ENCODE results near the gene WDR17.

Gene WDR17

GRCh38 chr4:176090115-176090514 lies 24.5 kb downstream of the WDR17 start:
- H3K9ac ChIP-seq (ENCODE audit: low read length) = no peak overlapping the region
- H3K27ac ChIP-seq (ENCODE audit: low read depth, low read length) = no peak overlapping the region
- H3K27me3 ChIP-seq (ENCODE audit: control insufficient read depth, insufficient read depth, low read length) = no peaks in the 10 kb centered on the region
- H3K4me1 ChIP-seq (ENCODE audit: control insufficient read depth, insufficient read depth, low read length) = no peaks in the 10 kb centered on the region
- H3K36me3 ChIP-seq (ENCODE audit: control insufficient read depth, insufficient read depth, low read length) = no peaks in the 10 kb centered on the region
- H3K4me3 ChIP-seq (ENCODE audit: low read depth, low read length) = no peak overlapping the region
- peaks cover 15% of the 10 kb centered on the region for H3K9me3 ChIP-seq (ENCODE audit: control insufficient read depth, insufficient read depth, low read depth, low read length)

DNA sequence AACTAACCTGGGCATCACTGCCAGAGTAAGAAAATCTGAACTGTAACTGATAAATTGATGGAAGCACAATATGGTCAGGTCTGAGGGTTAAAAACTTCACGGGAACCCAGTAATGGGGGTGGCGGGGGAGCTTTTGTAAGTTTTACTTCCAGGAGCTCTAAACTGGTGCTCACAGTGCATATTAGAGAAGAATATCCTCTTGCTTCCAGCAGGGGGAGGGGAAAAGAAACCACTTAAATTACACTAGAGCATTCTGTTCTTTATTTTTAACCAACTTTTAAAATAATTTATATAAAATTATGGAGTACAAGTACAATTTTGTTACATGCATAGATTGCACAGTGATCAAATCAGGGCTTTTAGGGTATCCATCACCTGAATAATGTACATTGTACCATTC lies 33.7 kb downstream of the WDR17 start:
- H3K27me3 ChIP-seq (ENCODE audit: control insufficient read depth, insufficient read depth, low read length) = no peaks in the 10 kb centered on the region
- H3K36me3 ChIP-seq (ENCODE audit: control insufficient read depth, insufficient read depth, low read length) = no peaks in the 10 kb centered on the region
- no peaks in the 10 kb centered on the region for H3K4me1 ChIP-seq (ENCODE audit: control insufficient read depth, insufficient read depth, low read length)
- no peaks in the 10 kb centered on the region for H3K9me3 ChIP-seq (ENCODE audit: control insufficient read depth, insufficient read depth, low read depth, low read length)
- no peak overlapping the region for H3K27ac ChIP-seq (ENCODE audit: low read depth, low read length)
- no peak overlapping the region for H3K4me3 ChIP-seq (ENCODE audit: low read depth, low read length)
- H3K9ac ChIP-seq (ENCODE audit: low read length) = no peak overlapping the region

- Histone ChIP-seq H3K9ac (ENCODE audit: low read length) (no peak overlapping the region), H3K4me3 (ENCODE audit: low read depth, low read length) (no peak overlapping the region), H3K27ac (ENCODE audit: low read depth, low read length) (no peak overlapping the region), H3K27me3 (ENCODE audit: control insufficient read depth, insufficient read depth, low read length) (no peaks in the 10 kb centered on the region), H3K4me1 (ENCODE audit: control insufficient read depth, insufficient read depth, low read length) (no peaks in the 10 kb centered on the region), H3K36me3 (ENCODE audit: control insufficient read depth, insufficient read depth, low read length) (no peaks in the 10 kb centered on the region), H3K9me3 (ENCODE audit: control insufficient read depth, insufficient read depth, low read depth, low read length) (no peaks in the 10 kb centered on the region)
Observed at GRCh38 chr4:176102414-176103063, 36.9 kb downstream of the WDR17 start.

DNA sequence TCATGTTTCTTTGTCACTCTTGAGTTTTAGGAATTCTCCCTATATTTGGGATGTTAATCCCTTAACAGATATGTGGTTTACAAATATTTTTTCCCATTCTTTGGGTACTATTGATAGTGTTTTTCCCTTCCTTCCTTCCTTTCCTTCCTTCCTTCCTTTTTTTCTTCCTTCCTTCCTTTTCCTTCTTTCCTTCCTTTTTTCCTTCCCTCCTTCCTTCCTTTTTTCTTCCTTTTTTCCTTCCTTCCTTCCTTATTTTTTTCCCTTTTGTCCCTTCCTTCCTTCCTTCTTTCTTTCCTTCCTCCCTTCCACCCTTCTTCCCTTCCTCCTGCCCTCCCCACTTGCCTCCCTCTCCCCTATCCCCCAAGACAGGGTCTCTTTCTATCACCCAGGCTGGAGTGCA lies 42.1 kb downstream of the WDR17 start:
- Histone ChIP-seq H3K9ac (ENCODE audit: low read length) (no peak overlapping the region), H3K27ac (ENCODE audit: low read depth, low read length) (no peak overlapping the region), H3K4me1 (ENCODE audit: control insufficient read depth, insufficient read depth, low read length) (no peaks in the 10 kb centered on the region)

DNA sequence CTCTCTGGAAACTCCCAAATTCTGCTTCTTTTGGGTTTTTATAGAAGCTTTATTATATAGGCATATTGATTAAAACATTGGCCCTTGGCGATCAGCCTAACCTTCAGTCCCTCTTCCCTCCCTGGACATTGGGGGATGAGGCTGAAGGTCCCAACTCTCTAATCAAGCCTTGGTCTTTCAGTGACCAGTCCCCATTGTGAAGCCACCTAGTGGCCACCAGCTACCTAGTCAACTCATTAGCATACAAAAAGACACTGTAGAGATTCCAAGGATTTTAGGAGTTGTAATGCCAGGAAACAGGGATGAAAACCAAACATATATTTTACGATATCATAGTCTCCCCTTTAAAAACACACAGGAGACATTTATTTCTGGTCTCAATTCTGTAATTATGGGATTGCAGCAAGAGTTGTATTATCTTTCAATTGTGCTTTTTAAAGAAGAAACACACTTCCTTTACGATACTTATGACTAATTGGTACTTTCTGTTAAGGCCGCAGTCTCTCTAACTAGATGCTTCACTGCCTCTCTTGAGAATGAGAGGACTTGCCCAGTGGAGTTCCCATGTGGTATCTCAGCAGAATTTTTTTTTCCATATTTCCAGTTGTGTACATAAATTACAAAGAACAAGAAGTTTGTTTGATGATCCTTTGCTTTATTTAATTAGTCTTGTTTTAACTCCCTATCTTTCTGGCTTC lies 58.2 kb downstream of the WDR17 start:
- Histone ChIP-seq H3K36me3 (ENCODE audit: control insufficient read depth, insufficient read depth, low read length) (no peaks in the 10 kb centered on the region), H3K27ac (ENCODE audit: low read depth, low read length) (no peak overlapping the region), H3K27me3 (ENCODE audit: control insufficient read depth, insufficient read depth, low read length) (no peaks in the 10 kb centered on the region), H3K4me3 (ENCODE audit: low read depth, low read length) (no peak overlapping the region), H3K4me1 (ENCODE audit: control insufficient read depth, insufficient read depth, low read length) (no peaks in the 10 kb centered on the region), H3K9ac (ENCODE audit: low read length) (no peak overlapping the region), H3K9me3 (ENCODE audit: control insufficient read depth, insufficient read depth, low read depth, low read length) (no peaks in the 10 kb centered on the region)

More for the DNA sequence above, 42.1 kb downstream of the WDR17 start:
- Histone ChIP-seq H3K27me3 (ENCODE audit: control insufficient read depth, insufficient read depth, low read length) (no peaks in the 10 kb centered on the region), H3K4me3 (ENCODE audit: low read depth, low read length) (no peak overlapping the region), H3K36me3 (ENCODE audit: control insufficient read depth, insufficient read depth, low read length) (no peaks in the 10 kb centered on the region), H3K9me3 (ENCODE audit: control insufficient read depth, insufficient read depth, low read depth, low read length) (no peaks in the 10 kb centered on the region)

DNA sequence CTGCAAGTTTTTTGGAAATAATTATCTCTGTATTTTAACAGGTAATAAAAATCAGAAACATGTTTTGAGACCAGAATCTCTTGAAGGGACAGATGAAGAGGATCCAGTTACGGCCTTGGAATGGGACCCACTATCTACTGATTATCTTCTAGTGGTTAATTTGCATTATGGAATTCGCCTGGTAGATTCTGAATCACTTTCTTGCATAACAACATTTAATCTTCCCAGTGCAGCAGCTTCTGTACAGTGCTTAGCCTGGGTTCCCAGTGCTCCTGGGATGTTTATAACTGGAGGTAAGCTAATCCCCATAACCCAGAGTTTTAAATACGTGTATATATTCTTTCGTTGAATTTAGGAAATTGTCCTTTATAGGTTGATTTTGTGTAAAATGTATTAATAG lies 59.4 kb downstream of the WDR17 start:
- Histone ChIP-seq H3K4me1 (ENCODE audit: control insufficient read depth, insufficient read depth, low read length) (no peaks in the 10 kb centered on the region), H3K9ac (ENCODE audit: low read length) (no peak overlapping the region), H3K27me3 (ENCODE audit: control insufficient read depth, insufficient read depth, low read length) (no peaks in the 10 kb centered on the region), H3K9me3 (ENCODE audit: control insufficient read depth, insufficient read depth, low read depth, low read length) (no peaks in the 10 kb centered on the region), H3K36me3 (ENCODE audit: control insufficient read depth, insufficient read depth, low read length) (no peaks in the 10 kb centered on the region), H3K4me3 (ENCODE audit: low read depth, low read length) (no peak overlapping the region), H3K27ac (ENCODE audit: low read depth, low read length) (no peak overlapping the region)

DNA sequence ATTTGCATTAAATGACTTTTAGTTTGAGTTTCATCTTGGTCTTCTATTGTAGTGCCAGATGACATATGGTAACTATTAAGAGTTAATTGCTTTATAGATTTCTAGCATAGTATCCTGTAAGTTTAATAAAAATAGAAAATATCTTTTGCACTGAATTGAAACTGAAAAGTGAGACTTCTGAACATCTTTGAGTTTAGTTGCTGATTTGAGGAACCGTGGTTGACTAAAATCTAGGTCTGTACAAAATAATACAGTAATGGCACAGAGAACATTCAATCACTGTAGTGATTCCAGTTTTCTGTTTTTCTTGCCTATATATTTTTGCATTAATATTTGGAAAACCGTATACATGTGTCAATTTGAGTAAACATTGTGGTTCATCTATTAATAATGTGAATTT lies 69.0 kb downstream of the WDR17 start:
- Histone ChIP-seq H3K9me3 (ENCODE audit: control insufficient read depth, insufficient read depth, low read depth, low read length) (no peaks in the 10 kb centered on the region), H3K9ac (ENCODE audit: low read length) (no peak overlapping the region), H3K4me1 (ENCODE audit: control insufficient read depth, insufficient read depth, low read length) (no peaks in the 10 kb centered on the region), H3K4me3 (ENCODE audit: low read depth, low read length) (no peak overlapping the region), H3K27me3 (ENCODE audit: control insufficient read depth, insufficient read depth, low read length) (no peaks in the 10 kb centered on the region), H3K36me3 (ENCODE audit: control insufficient read depth, insufficient read depth, low read length) (no peaks in the 10 kb centered on the region), H3K27ac (ENCODE audit: low read depth, low read length) (no peak overlapping the region)

GRCh38 chr4:176137631-176138030 lies 72.0 kb downstream of the WDR17 start:
- Histone ChIP-seq H3K4me1 (ENCODE audit: control insufficient read depth, insufficient read depth, low read length) (no peaks in the 10 kb centered on the region), H3K9ac (ENCODE audit: low read length) (no peak overlapping the region), H3K27ac (ENCODE audit: low read depth, low read length) (no peak overlapping the region), H3K27me3 (ENCODE audit: control insufficient read depth, insufficient read depth, low read length) (no peaks in the 10 kb centered on the region), H3K4me3 (ENCODE audit: low read depth, low read length) (no peak overlapping the region), H3K9me3 (ENCODE audit: control insufficient read depth, insufficient read depth, low read depth, low read length) (no peaks in the 10 kb centered on the region), H3K36me3 (ENCODE audit: control insufficient read depth, insufficient read depth, low read length) (no peaks in the 10 kb centered on the region)

DNA sequence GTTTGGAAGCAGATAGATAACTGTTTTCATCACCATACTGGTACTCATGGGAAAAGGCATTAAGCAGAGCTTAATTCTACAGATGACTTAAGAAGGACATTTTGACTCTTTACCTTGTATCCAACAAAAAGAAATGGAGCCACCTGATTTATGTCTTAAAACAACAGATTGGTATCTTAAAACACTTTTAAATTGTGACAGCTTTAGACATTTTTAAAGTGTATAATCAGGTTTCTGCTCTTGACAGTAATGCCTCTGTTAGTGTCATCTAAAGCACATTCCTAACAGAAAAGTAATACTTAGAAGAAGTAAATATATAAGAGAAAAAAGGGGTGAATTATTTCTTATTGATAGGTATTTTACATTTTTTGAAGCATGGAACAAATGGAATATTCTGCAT lies 73.9 kb downstream of the WDR17 start:
- no peaks in the 10 kb centered on the region for H3K27me3 ChIP-seq (ENCODE audit: control insufficient read depth, insufficient read depth, low read length)
- H3K9ac ChIP-seq (ENCODE audit: low read length) = no peak overlapping the region
- no peaks in the 10 kb centered on the region for H3K36me3 ChIP-seq (ENCODE audit: control insufficient read depth, insufficient read depth, low read length)
- no peaks in the 10 kb centered on the region for H3K9me3 ChIP-seq (ENCODE audit: control insufficient read depth, insufficient read depth, low read depth, low read length)
- no peak overlapping the region for H3K27ac ChIP-seq (ENCODE audit: low read depth, low read length)
- no peak overlapping the region for H3K4me3 ChIP-seq (ENCODE audit: low read depth, low read length)
- no peaks in the 10 kb centered on the region for H3K4me1 ChIP-seq (ENCODE audit: control insufficient read depth, insufficient read depth, low read length)

DNA sequence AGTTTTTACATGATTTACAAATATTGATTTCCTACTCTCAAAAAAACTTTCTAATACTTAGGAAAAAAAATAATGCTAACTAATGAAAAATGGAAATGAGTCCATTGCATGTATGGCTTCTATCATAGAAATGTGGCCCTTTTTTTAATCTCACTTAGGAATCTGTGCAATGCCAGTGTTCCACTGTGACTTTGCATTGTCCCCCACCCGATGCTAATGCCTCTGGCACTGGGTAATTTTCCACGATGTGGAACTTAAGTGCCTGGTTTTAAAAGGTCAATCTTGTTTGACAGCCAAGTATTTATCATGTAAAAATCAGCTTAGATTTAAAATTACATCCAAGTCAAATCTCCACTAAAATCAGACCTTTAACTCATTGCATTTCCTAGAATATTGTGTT lies 76.6 kb downstream of the WDR17 start:
- Histone ChIP-seq H3K4me1 (ENCODE audit: control insufficient read depth, insufficient read depth, low read length) (no peaks in the 10 kb centered on the region), H3K27me3 (ENCODE audit: control insufficient read depth, insufficient read depth, low read length) (no peaks in the 10 kb centered on the region)

GRCh38 chr4:176149680-176150355 lies 84.2 kb downstream of the WDR17 start:
- no peaks in the 10 kb centered on the region for H3K27me3 ChIP-seq (ENCODE audit: control insufficient read depth, insufficient read depth, low read length)
- H3K36me3 ChIP-seq (ENCODE audit: control insufficient read depth, insufficient read depth, low read length) = no peaks in the 10 kb centered on the region
- no peaks in the 10 kb centered on the region for H3K4me1 ChIP-seq (ENCODE audit: control insufficient read depth, insufficient read depth, low read length)
- H3K4me3 ChIP-seq (ENCODE audit: low read depth, low read length) = no peak overlapping the region
- no peak overlapping the region for H3K9ac ChIP-seq (ENCODE audit: low read length)
- no peaks in the 10 kb centered on the region for H3K9me3 ChIP-seq (ENCODE audit: control insufficient read depth, insufficient read depth, low read depth, low read length)
- no peak overlapping the region for H3K27ac ChIP-seq (ENCODE audit: low read depth, low read length)

More for the DNA sequence above, 76.6 kb downstream of the WDR17 start:
- Histone ChIP-seq H3K9me3 (ENCODE audit: control insufficient read depth, insufficient read depth, low read depth, low read length) (no peaks in the 10 kb centered on the region), H3K27ac (ENCODE audit: low read depth, low read length) (no peak overlapping the region), H3K9ac (ENCODE audit: low read length) (no peak overlapping the region), H3K4me3 (ENCODE audit: low read depth, low read length) (no peak overlapping the region), H3K36me3 (ENCODE audit: control insufficient read depth, insufficient read depth, low read length) (no peaks in the 10 kb centered on the region)
